OCI-LY1 (cell line): ENCODE data around the gene CNTNAP5.

Source experiments
- H2AFZ ChIP-seq: fragments of 200-600 bp; sonication (generic), shearing (Covaris generic); 2 replicates; pipeline ENCODE4 v1.6.0; 2014; ENCODE audit warnings: antibody characterized with exemption, mild to moderate bottlenecking, low read length
- H3F3A ChIP-seq: fragments of 200-600 bp; sonication (generic), shearing (Covaris generic); 2 replicates; pipeline ENCODE4 v1.6.0; 2014; ENCODE audit warnings: mild to moderate bottlenecking, antibody characterized with exemption, low read length, moderate library complexity; ENCODE audit not compliant: insufficient read depth
- H3K27ac ChIP-seq: fragments of 200-600 bp; sonication (generic); 2 replicates; pipeline ENCODE4 v1.5.1; 2014; ENCODE audit warnings: low read length, mixed run types, mild to moderate bottlenecking, low read depth; ENCODE audit not compliant: poor library complexity, severe bottlenecking
- H3K27me3 ChIP-seq: fragments of 200-600 bp; sonication (generic); 2 replicates; pipeline ENCODE4 v1.6.0; 2014; ENCODE audit warnings: antibody characterized with exemption, mild to moderate bottlenecking, low read length, moderate library complexity; ENCODE audit not compliant: insufficient read depth
- H3K36me3 ChIP-seq: fragments of 200-600 bp; sonication (generic); 2 replicates; pipeline ENCODE4 v1.6.1; 2014; ENCODE audit warnings: mild to moderate bottlenecking, antibody characterized with exemption, low read length, moderate library complexity, mixed read lengths; ENCODE audit not compliant: insufficient read depth
- H3K4me1 ChIP-seq: fragments of 200-600 bp; sonication (generic); 2 replicates; pipeline ENCODE4 v1.5.1; 2014; ENCODE audit warnings: mild to moderate bottlenecking, low read length, moderate library complexity; ENCODE audit not compliant: insufficient read depth, severe bottlenecking
- H3K4me2 ChIP-seq: fragments of 200-600 bp; sonication (generic), shearing (Covaris generic); 2 replicates; pipeline ENCODE4 v1.6.1; 2014; ENCODE audit warnings: low read length
- H3K4me3 ChIP-seq: fragments of 200-600 bp; sonication (generic); 2 replicates; pipeline ENCODE4 v1.5.1; 2014; ENCODE audit warnings: low read length, low read depth, mild to moderate bottlenecking, mixed read lengths; ENCODE audit not compliant: poor library complexity, severe bottlenecking
- H3K79me2 ChIP-seq: fragments of 200-600 bp; shearing (Covaris generic); 2 replicates; pipeline ENCODE4 v1.6.1; 2016; ENCODE audit warnings: mixed run types, low read length, mixed read lengths; ENCODE audit not compliant: insufficient read depth
- H3K9ac ChIP-seq: fragments of 200-600 bp; sonication (generic), shearing (Covaris generic); 2 replicates; pipeline ENCODE4 v1.6.1; 2014; ENCODE audit warnings: mild to moderate bottlenecking, low read length, mixed read lengths
- H3K9me2 ChIP-seq: fragments of 200-600 bp; sonication (generic), shearing (Covaris generic); 2 replicates; pipeline ENCODE4 v1.6.1; 2014; ENCODE audit warnings: low read depth, mild to moderate bottlenecking, low read length, mixed read lengths
- H3K9me3 ChIP-seq: fragments of 200-600 bp; shearing (Covaris generic); 2 replicates; pipeline ENCODE4 v1.6.1; 2014; ENCODE audit warnings: low read length, mixed read lengths
- H4K20me1 ChIP-seq: fragments of 200-600 bp; sonication (generic), shearing (Covaris generic); 2 replicates; pipeline ENCODE4 v1.6.0; 2016; ENCODE audit warnings: mild to moderate bottlenecking, low read length; ENCODE audit not compliant: insufficient read depth
- EZH2 ChIP-seq: fragments of 200-600 bp; sonication (generic), shearing (Covaris generic); IDR thresholded peaks from 2 replicates; pipeline ENCODE4 v1.8.0; 2017; ENCODE audit warnings: borderline replicate concordance, mixed run types, mild to moderate bottlenecking, antibody characterized with exemption, low read length, moderate library complexity, mixed read lengths
- TF ChIP-seq, protein P1 (sequence below): fragments of 200-600 bp; sonication (generic), shearing (Covaris generic); IDR thresholded peaks from 2 replicates; pipeline ENCODE4 v1.5.1; 2017; ENCODE audit warnings: mild to moderate bottlenecking, antibody characterized with exemption, low read length, moderate library complexity, mixed read lengths

The CNTNAP5 gene

GRCh38 chr2:124333784-124334183, 308.7 kb downstream of the CNTNAP5 start:
- Histone ChIP-seq H2AFZ (no peak overlapping the region), H3K9me2 (peaks cover 6% of the 10 kb centered on the region)
- TF ChIP-seq, protein P1, sequence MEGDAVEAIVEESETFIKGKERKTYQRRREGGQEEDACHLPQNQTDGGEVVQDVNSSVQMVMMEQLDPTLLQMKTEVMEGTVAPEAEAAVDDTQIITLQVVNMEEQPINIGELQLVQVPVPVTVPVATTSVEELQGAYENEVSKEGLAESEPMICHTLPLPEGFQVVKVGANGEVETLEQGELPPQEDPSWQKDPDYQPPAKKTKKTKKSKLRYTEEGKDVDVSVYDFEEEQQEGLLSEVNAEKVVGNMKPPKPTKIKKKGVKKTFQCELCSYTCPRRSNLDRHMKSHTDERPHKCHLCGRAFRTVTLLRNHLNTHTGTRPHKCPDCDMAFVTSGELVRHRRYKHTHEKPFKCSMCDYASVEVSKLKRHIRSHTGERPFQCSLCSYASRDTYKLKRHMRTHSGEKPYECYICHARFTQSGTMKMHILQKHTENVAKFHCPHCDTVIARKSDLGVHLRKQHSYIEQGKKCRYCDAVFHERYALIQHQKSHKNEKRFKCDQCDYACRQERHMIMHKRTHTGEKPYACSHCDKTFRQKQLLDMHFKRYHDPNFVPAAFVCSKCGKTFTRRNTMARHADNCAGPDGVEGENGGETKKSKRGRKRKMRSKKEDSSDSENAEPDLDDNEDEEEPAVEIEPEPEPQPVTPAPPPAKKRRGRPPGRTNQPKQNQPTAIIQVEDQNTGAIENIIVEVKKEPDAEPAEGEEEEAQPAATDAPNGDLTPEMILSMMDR, result no peak
- no peak for TF ChIP-seq EZH2

DNA sequence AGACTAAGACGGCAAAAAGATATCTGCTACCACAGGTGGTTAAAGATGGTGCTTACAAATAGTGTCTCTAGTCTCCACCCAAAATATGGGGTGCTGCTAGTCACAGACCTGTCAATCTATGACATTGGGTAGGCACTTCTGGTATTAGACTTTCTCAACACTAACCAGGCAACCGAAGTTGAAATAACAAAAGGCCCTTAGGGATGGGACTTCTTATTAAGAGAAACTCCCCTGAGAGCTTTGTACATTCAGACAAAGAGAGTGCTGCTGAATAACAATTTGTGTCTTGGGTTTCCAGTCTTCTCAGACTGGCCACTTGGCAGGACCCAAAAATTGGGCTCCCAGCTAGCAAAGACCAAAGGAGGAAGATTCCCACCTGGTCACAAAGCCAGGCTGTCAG, 310.0 kb downstream of the CNTNAP5 start:
- peaks cover 6% of the 10 kb centered on the region for H3K9me2 ChIP-seq
- no peaks in the 10 kb centered on the region for H4K20me1 ChIP-seq
- no peak overlapping the region for H3K4me3 ChIP-seq
- H3K9me3 ChIP-seq, result no peaks in the 10 kb centered on the region
- no peaks in the 10 kb centered on the region for H3K79me2 ChIP-seq
- H2AFZ ChIP-seq, result no peak overlapping the region
- TF ChIP-seq, protein P1, result no peak
- TF ChIP-seq EZH2, result no peak
- no peak overlapping the region for H3K27ac ChIP-seq
- H3K4me2 ChIP-seq, result no peak overlapping the region
- no peaks in the 10 kb centered on the region for H3K27me3 ChIP-seq
- H3K9ac ChIP-seq, result no peak overlapping the region
- no peaks in the 10 kb centered on the region for H3F3A ChIP-seq
- no peaks in the 10 kb centered on the region for H3K36me3 ChIP-seq
- no peaks in the 10 kb centered on the region for H3K4me1 ChIP-seq

More at GRCh38 chr2:124333784-124334183, 308.7 kb downstream of the CNTNAP5 start:
- Histone ChIP-seq H3K9me3 (no peaks in the 10 kb centered on the region), H3F3A (no peaks in the 10 kb centered on the region), H3K4me2 (no peak overlapping the region), H3K9ac (no peak overlapping the region), H3K36me3 (no peaks in the 10 kb centered on the region), H3K4me1 (no peaks in the 10 kb centered on the region), H3K79me2 (no peaks in the 10 kb centered on the region), H4K20me1 (no peaks in the 10 kb centered on the region), H3K4me3 (no peak overlapping the region), H3K27me3 (no peaks in the 10 kb centered on the region), H3K27ac (no peak overlapping the region)

DNA sequence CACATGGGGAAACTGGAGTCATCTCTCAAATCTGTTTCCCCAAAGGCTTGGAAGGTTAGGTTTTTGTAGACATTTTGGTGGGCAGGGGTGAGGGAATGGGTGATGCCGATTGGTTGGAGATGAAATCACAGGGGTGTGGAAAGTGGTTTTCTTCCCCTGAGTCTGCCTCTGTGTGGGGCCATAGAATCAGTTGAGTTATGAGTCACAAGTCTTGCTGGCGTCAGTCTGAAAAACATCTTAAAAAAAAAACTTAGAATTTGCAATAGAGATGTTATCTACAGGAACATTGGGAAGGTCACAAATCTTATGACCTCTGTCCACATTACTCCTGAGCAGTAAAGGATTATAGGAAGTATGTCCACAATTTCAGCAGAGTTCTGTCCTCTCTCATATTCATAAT, 314.6 kb downstream of the CNTNAP5 start:
- H4K20me1 ChIP-seq, result no peaks in the 10 kb centered on the region
- no peak overlapping the region for H3K9ac ChIP-seq
- no peaks in the 10 kb centered on the region for H3K9me2 ChIP-seq
- no peaks in the 10 kb centered on the region for H3K4me1 ChIP-seq
- H3K9me3 ChIP-seq, result no peaks in the 10 kb centered on the region
- no peak overlapping the region for H3K27ac ChIP-seq
- no peak overlapping the region for H2AFZ ChIP-seq
- H3K79me2 ChIP-seq, result no peaks in the 10 kb centered on the region
- no peak for TF ChIP-seq EZH2
- TF ChIP-seq, protein P1, result no peak
- no peak overlapping the region for H3K4me2 ChIP-seq
- H3K4me3 ChIP-seq, result no peak overlapping the region
- no peaks in the 10 kb centered on the region for H3F3A ChIP-seq
- H3K36me3 ChIP-seq, result no peaks in the 10 kb centered on the region
- no peaks in the 10 kb centered on the region for H3K27me3 ChIP-seq
